Caco-2 (cell line): Measurements from ENCODE around the gene TRPV5. TPM values are rescaled to one million over a fixed set of nuclear protein-coding genes. Genes with fewer than 3 reads are reported as not detected.

ENCODE experiments used
- BruUV-seq: library from RNA; stranded (reverse); fragments of 400-500 nt; replicated peaks from 2 replicates; lab custom pipeline; 2021; lab: Mats Ljungman, UMichigan
- CTCF ChIA-PET: fragments of 300-600 bp; sonication (Branson Sonifier 250); formaldehyde crosslinking; loops from one replicate; lab custom pipeline; 2022; ENCODE audit warnings: antibody characterized with exemption; lab: Charles Lee
- POLR2A ChIA-PET: fragments of 300-600 bp; sonication (Branson Sonifier 250); formaldehyde crosslinking; loops from one replicate; lab custom pipeline; 2022; ENCODE audit warnings: antibody characterized with exemption; lab: Charles Lee
- DNase-seq, 2 experiments: peaks; one replicate each; pipeline versions ENCODE4 v3.0.0 to v3.0.0-alpha.2; 2020 to 2022
- H3K27me3 ChIP-seq: replicated peaks from 2 replicates; pipeline ENCODE4 v1.6.0; 2011; ENCODE audit warnings: low read length; ENCODE audit not compliant: control insufficient read depth, insufficient read depth
- H3K36me3 ChIP-seq: 2 replicates; pipeline ENCODE4 v1.5.1; 2011; ENCODE audit warnings: low read length; ENCODE audit not compliant: control insufficient read depth, insufficient read depth
- H3K4me1 ChIP-seq: fragments of 250-450 bp; sonication (Bioruptor Pico); 2 replicates; pipeline ENCODE4 v1.5.1; 2020; ENCODE audit warnings: mild to moderate bottlenecking
- H3K4me3 ChIP-seq: 2 replicates; pipeline ENCODE4 v1.5.1; 2011; ENCODE audit warnings: low read depth, mild to moderate bottlenecking, control low read depth, low read length
- H3K9me3 ChIP-seq: fragments of 250-450 bp; sonication (Bioruptor Pico); 2 replicates; pipeline ENCODE4 v1.5.1; 2020; ENCODE audit warnings: mild to moderate bottlenecking, moderate library complexity
- H3K27ac Mint-ChIP-seq: one replicate; pipeline ENCODE4 v1.8.0; 2022; ENCODE audit warnings: mixed read lengths; ENCODE audit not compliant: unreplicated experiment
- H3K27me3 Mint-ChIP-seq: one replicate; pipeline ENCODE4 v1.8.0; 2022; ENCODE audit warnings: mixed read lengths; ENCODE audit not compliant: insufficient read depth, unreplicated experiment
- H3K36me3 Mint-ChIP-seq: one replicate; pipeline ENCODE4 v1.8.0; 2022; ENCODE audit warnings: mild to moderate bottlenecking, mixed read lengths; ENCODE audit not compliant: insufficient read depth, unreplicated experiment
- H3K4me1 Mint-ChIP-seq: one replicate; pipeline ENCODE4 v1.8.0; 2022; ENCODE audit warnings: low read depth, mixed read lengths; ENCODE audit not compliant: unreplicated experiment
- H3K4me3 Mint-ChIP-seq: one replicate; pipeline ENCODE4 v1.8.0; 2022; ENCODE audit warnings: mild to moderate bottlenecking, moderate library complexity, mixed read lengths; ENCODE audit not compliant: unreplicated experiment
- H3K9me3 Mint-ChIP-seq: one replicate; pipeline ENCODE4 v1.8.0; 2022; ENCODE audit warnings: mixed read lengths; ENCODE audit not compliant: unreplicated experiment
- CTCF ChIP-seq, 2 experiments: fragments of 200-600 bp in 1 of 2; IDR thresholded peaks; 1 replicate in 1 of 2; 2 replicates in 1 of 2; pipeline versions ENCODE4 v1.5.1 to v1.8.0; 2011 to 2022; ENCODE audit warnings: antibody characterized with exemption in 1 of 2, control low read depth in 1 of 2, inconsistent platforms in 1 of 2, low read depth in 1 of 2, low read length in 1 of 2, mild to moderate bottlenecking in 1 of 2, moderate library complexity in 1 of 2; ENCODE audit not compliant: insufficient read depth in 1 of 2, severe bottlenecking in 1 of 2, unreplicated experiment in 1 of 2
- intact Hi-C: fragments of 100-400 bp; cut with micrococcal nuclease; formaldehyde crosslinking; loops from one replicate; pipeline ENCODE4 v1.10.0; 2022; ENCODE audit not compliant: unreplicated experiment
- total RNA-seq: library from RNA; stranded (reverse); gene quantifications from 2 replicates; pipeline ENCODE4 v1.2.3, GENCODE V29; 2022

Gene TRPV5
- total RNA-seq, 1 experiment from 2014 or later, result not detected

- intact Hi-C loops, result loop anchor here (1.0 kb wide), 1 partner anchor 107 kb away; no protein-coding TSS in a partner anchor
- BruUV-seq, result no TSS peak
- H3K27me3 ChIP-seq, result no peaks in the 10 kb centered on the region
- no peak for DNase-seq
- H3K4me3 ChIP-seq, result no peak overlapping the region
- Mint-ChIP-seq H3K9me3 (peaks cover 20% of the 10 kb centered on the region), H3K4me3 (no peak overlapping the region), H3K36me3 (no peaks in the 10 kb centered on the region), H3K4me1 (peaks cover 34% of the 10 kb centered on the region), H3K27ac (no peak overlapping the region), H3K27me3 (peaks cover 6% of the 10 kb centered on the region)
- H3K4me1 ChIP-seq, result peaks cover 26% of the 10 kb centered on the region
- TF ChIP-seq CTCF (IDR thresholded peaks at IDR 0.05; ENCODE audit: insufficient read depth in 1 of 2, low read depth in 1 of 2, low read length in 1 of 2, severe bottlenecking in 1 of 2, unreplicated experiment in 1 of 2), result no peak
- no peaks in the 10 kb centered on the region for H3K9me3 ChIP-seq
- CTCF ChIA-PET, result interaction anchor here (0.6 to 2.0 kb wide), 8 partner anchors 42 to 409 kb away, joined by 3 to 20 read pairs (median 4); no protein-coding TSS in a partner anchor
- POLR2A ChIA-PET, result no interaction called here
- no peaks in the 10 kb centered on the region for H3K36me3 ChIP-seq
Observed at GRCh38 chr7:142961595-142961972, 28.0 kb upstream of the TRPV5 start.

- Mint-ChIP-seq H3K27me3 (peaks cover 6% of the 10 kb centered on the region), H3K9me3 (peaks cover 26% of the 10 kb centered on the region), H3K27ac (no peak overlapping the region), H3K4me1 (peaks cover 39% of the 10 kb centered on the region), H3K36me3 (no peaks in the 10 kb centered on the region), H3K4me3 (no peak overlapping the region)
- intact Hi-C loops, result loop anchor here (1.0 kb wide), 1 partner anchor 107 kb away; no protein-coding TSS in a partner anchor
- no TSS peak for BruUV-seq
- CTCF ChIA-PET, result interaction anchor here (0.6 to 2.0 kb wide), 8 partner anchors 42 to 409 kb away, joined by 3 to 20 read pairs (median 4); no protein-coding TSS in a partner anchor
- H3K4me3 ChIP-seq, result no peak overlapping the region
- H3K4me1 ChIP-seq, result peaks cover 30% of the 10 kb centered on the region
- TF ChIP-seq CTCF (IDR thresholded peaks at IDR 0.05; ENCODE audit: insufficient read depth in 1 of 2, low read depth in 1 of 2, low read length in 1 of 2, severe bottlenecking in 1 of 2, unreplicated experiment in 1 of 2), result peak; percentile 28 to 57
- no peaks in the 10 kb centered on the region for H3K27me3 ChIP-seq
- no peaks in the 10 kb centered on the region for H3K36me3 ChIP-seq
- POLR2A ChIA-PET, result no interaction called here
- DNase-seq, result peak in 1 of 2 experiments; percentile 35
- H3K9me3 ChIP-seq, result no peaks in the 10 kb centered on the region
Observed at GRCh38 chr7:142960955-142961512, 27.5 kb upstream of the TRPV5 start.

DNA sequence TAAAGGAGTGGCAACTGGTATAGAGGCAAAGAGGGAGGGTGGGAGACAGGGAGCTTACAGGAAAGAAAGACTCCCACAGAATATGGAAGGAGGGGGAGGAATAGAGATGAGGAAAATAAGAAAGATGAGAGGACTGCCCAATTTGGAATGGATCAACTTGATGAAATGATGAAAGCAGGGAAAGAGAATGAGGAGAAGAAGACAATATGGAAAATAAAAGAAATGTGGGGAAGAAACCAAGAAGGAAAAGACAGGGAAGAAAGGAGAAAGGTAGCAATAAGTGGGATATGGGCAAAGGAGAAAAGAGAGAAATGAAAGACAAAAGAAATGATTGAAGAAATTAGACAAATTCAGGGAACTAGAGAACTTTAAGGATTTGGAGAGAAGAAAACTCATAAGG is 25.7 kb upstream of the TRPV5 start:
- Mint-ChIP-seq H3K36me3 (no peaks in the 10 kb centered on the region), H3K9me3 (peaks cover 39% of the 10 kb centered on the region), H3K27ac (peak overlapping the region; percentile 3), H3K4me1 (peaks cover 47% of the 10 kb centered on the region), H3K27me3 (peaks cover 6% of the 10 kb centered on the region), H3K4me3 (no peak overlapping the region)
- H3K4me1 ChIP-seq, result peaks cover 36% of the 10 kb centered on the region
- H3K4me3 ChIP-seq, result no peak overlapping the region
- TF ChIP-seq CTCF (IDR thresholded peaks at IDR 0.05; ENCODE audit: insufficient read depth in 1 of 2, low read depth in 1 of 2, low read length in 1 of 2, severe bottlenecking in 1 of 2, unreplicated experiment in 1 of 2), result no peak
- H3K9me3 ChIP-seq, result no peaks in the 10 kb centered on the region
- CTCF ChIA-PET, result no interaction called here
- no peaks in the 10 kb centered on the region for H3K27me3 ChIP-seq
- no peak for DNase-seq
- no peaks in the 10 kb centered on the region for H3K36me3 ChIP-seq
- POLR2A ChIA-PET, result no interaction called here
- no TSS peak for BruUV-seq
- intact Hi-C loops, result loop anchor here (5.0 kb wide), 1 partner anchor 43 kb away; no protein-coding TSS in a partner anchor
